ENCODE data around the gene FZD8. TPM values are rescaled to one million over a fixed set of nuclear protein-coding genes. Genes with fewer than 3 reads are reported as not detected.

The FZD8 gene
- total RNA-seq, 1 experiment from 2014 or later: 10.5 TPM

DNA sequence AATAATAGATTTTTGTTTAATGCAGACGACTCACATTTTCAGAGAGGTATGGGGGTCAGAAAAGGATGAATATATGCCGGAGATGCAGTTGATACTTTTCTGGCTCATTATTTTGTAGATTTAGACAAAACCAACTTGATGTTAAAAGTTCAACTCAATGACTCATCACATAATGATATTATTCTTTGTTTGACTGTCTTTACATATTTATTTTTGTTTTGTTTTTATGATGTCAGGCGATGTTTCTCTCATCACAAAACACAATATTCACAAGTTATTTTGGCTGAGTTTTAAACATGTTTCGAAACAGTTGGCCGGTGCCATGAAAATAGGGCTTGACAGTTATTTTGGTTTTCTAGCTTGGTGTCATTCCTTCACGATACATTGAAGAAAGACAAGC is 35.7 kb downstream of the FZD8 start:
- DNase-seq (ENCODE audit: low read depth): no peak

- no peak for DNase-seq (ENCODE audit: low read depth)
These were observed 36.9 kb downstream of the FZD8 start, which contains the start of gene GJD4 for GRCh38 chr10:35605191-35605590. Gene GJD4 (plus strand): TSS chr10:35605341. CDS start chr10:35605568, 227 bp downstream.

DNA sequence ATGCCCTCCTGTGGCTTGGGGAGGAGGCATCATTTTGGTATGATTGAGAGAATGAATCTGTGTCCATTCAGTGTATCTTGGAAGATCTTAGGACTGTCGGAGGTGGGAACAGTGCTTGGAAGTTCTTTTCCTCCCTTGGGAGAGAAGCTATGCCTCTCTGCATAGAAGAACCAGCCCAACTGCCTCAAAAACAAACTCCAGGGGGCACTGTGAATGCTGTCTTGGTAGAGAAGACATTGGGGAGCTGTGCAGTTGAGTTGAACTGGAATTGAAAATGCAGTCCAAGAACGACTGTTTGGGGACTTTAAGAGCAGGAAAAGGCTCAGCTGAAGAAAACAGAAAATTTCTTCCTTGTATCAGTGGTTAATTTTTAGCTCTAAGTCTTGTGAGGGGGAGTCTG is 41.9 kb downstream of the FZD8 start:
- no peak for DNase-seq (ENCODE audit: low read depth)

DNA sequence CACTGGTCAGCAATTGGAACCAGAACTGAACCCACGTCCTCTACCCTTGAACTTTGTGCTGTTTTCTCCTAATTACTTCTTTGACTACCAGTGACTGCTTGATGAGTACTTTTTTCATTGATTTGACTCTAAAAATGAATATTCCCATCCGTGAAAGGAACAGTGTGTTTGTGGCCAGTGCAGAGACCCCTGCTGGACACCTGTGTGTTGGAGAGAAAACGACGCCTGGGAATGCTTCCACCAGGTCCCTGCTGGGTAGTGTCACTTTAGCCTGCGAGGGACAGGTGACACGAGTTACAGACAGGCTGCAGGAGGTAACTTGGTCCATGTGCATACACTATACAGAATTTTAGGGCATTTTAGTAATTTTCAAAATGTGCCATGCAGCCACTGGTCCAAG is 43.7 kb downstream of the FZD8 start:
- DNase-seq (ENCODE audit: low read depth): no peak

GRCh38 chr10:35595106-35595505 is 47.0 kb downstream of the FZD8 start:
- DNase-seq (ENCODE audit: low read depth): no peak

- DNase-seq (ENCODE audit: low read depth): no peak
These were observed 47.7 kb downstream of the FZD8 start for GRCh38 chr10:35594115-35595079.

DNA sequence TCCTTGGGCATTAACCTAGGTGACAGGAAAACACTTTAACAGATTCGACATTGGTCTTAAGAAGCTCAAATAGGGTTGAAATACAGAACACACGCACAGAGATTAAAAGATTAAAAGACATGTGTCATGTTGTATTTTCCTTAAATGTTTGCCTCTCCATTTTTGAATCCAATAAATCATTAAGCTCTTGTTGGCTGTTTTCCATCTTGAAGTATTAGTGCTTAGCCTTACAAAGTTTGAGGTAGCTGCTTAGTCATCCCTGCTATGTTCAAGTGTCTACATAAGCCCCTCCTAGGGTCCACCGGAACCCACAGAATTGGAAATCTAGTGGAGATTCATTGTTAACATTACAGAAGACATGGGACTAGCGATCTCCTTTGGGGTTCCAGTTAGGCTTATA is 49.7 kb downstream of the FZD8 start:
- DNase-seq (ENCODE audit: low read depth): no peak

GRCh38 chr10:35588836-35589235 is 53.3 kb downstream of the FZD8 start:
- no peak for DNase-seq (ENCODE audit: low read depth)

Other genes with a start within 250 kb of the FZD8 start
- gene GJD4, start 37.0 kb downstream of the FZD8 start, total RNA-seq (2014; rRNA removed; shearing (Covaris generic)): not detected in 2 replicates